IgD-negative memory B cell (primary cell): ENCODE results near the gene MAGT1. TPM values are rescaled to one million over a fixed set of nuclear protein-coding genes. Genes with fewer than 3 reads are reported as not detected.
"Not testable (repeated sequence)": the region's sequence is repeated elsewhere in the genome, so short reads cannot be mapped to it uniquely, and the experiment has no call there.

ENCODE experiments used
- H3K27ac Mint-ChIP-seq, 3 donors: one replicate each; pipeline ENCODE4 v1.8.0; 2020 to 2022; ENCODE audit warnings: mild to moderate bottlenecking in 3 of 3, mixed read lengths in 3 of 3, moderate library complexity in 1 of 3
- H3K27me3 Mint-ChIP-seq: one replicate; pipeline ENCODE4 v1.8.0; 2021; ENCODE audit warnings: mixed read lengths
- H3K36me3 Mint-ChIP-seq: one replicate; pipeline ENCODE4 v1.8.0; 2020; ENCODE audit warnings: mild to moderate bottlenecking, mixed read lengths
- H3K4me1 Mint-ChIP-seq, 3 donors: one replicate each; pipeline ENCODE4 v1.8.0; 2020 to 2022; ENCODE audit warnings: mixed read lengths in 3 of 3, mild to moderate bottlenecking in 1 of 3
- H3K4me3 Mint-ChIP-seq, 4 donors: one replicate each; pipeline ENCODE4 v1.8.0; 2020 to 2022; ENCODE audit warnings: mild to moderate bottlenecking in 4 of 4, mixed read lengths in 4 of 4, moderate library complexity in 3 of 4
- H3K9me3 Mint-ChIP-seq, 3 donors: one replicate each; pipeline ENCODE4 v1.8.0; 2020 to 2021; ENCODE audit warnings: mixed read lengths in 3 of 3, mild to moderate bottlenecking in 1 of 3
- polyA plus RNA-seq: library from polyadenylated mRNA; unstranded; fragments of 300-500 nt; fragmentation: Illumina TruSeq; gene quantifications from one replicate; pipeline ENCODE4 v1.2.3, GENCODE V29; 2021

The MAGT1 gene
- 34.0 TPM for polyA plus RNA-seq

- Mint-ChIP-seq H3K36me3 (no peaks in the 10 kb centered on the region), H3K9me3 (peaks cover 0 to 2% (median 0%) of the 10 kb centered on the region in 3 donors), H3K4me1 (peaks cover 8 to 20% (median 14%) of the 10 kb centered on the region in 3 donors), H3K4me3 (peak within 1 kb of the TSS; percentile 92 to 99 (median 96)), H3K27me3 (no peaks in the 10 kb centered on the region), H3K27ac (peak within 1 kb of the TSS; percentile 97 to 99 (median 98))
Measured at GRCh38 chrX:77894921-77895886, at the start of gene MAGT1. Gene MAGT1 (minus strand): TSS chrX:77895435. CDS start chrX:77895410, 25 bp downstream.

GRCh38 chrX:77945031-77945430, 49.8 kb upstream of the MAGT1 start:
- H3K36me3 Mint-ChIP-seq, H3K4me3 Mint-ChIP-seq, H3K9me3 Mint-ChIP-seq, H3K27ac Mint-ChIP-seq, H3K4me1 Mint-ChIP-seq, H3K27me3 Mint-ChIP-seq: not testable (repeated sequence)

GRCh38 chrX:77938083-77938680, 42.9 kb upstream of the MAGT1 start:
- Mint-ChIP-seq H3K27ac (no peak overlapping the region), H3K4me3 (no peak overlapping the region), H3K36me3 (no peaks in the 10 kb centered on the region)

DNA sequence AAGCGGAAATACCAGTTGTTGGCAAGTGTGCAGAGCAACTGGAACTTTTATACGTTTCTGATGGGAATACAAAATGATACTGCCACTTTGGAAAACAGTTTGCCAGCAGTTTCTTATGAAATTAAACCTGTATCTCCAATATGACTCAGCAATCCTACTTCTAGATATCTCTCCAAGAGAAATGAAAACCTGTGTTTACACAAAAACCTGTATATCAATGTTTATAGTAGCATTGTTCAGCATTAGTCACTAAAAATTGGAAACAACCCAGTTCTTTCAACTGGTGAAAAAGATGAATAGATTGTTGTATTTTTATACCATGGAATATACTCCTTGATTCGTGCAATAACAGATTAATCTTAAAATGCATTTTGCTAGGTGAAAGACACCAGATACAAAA, 42.1 kb upstream of the MAGT1 start:
- Mint-ChIP-seq H3K36me3 (no peaks in the 10 kb centered on the region), H3K27ac (no peak overlapping the region), H3K27me3 (no peaks in the 10 kb centered on the region), H3K9me3 (no peaks in the 10 kb centered on the region), H3K4me1 (peaks cover 0 to 3% (median 1%) of the 10 kb centered on the region in 3 donors), H3K4me3 (no peak overlapping the region)

More at GRCh38 chrX:77938083-77938680, 42.9 kb upstream of the MAGT1 start:
- H3K4me1 Mint-ChIP-seq = peaks cover 3 to 5% (median 4%) of the 10 kb centered on the region in 3 donors
- no peaks in the 10 kb centered on the region for H3K9me3 Mint-ChIP-seq
- no peaks in the 10 kb centered on the region for H3K27me3 Mint-ChIP-seq

DNA sequence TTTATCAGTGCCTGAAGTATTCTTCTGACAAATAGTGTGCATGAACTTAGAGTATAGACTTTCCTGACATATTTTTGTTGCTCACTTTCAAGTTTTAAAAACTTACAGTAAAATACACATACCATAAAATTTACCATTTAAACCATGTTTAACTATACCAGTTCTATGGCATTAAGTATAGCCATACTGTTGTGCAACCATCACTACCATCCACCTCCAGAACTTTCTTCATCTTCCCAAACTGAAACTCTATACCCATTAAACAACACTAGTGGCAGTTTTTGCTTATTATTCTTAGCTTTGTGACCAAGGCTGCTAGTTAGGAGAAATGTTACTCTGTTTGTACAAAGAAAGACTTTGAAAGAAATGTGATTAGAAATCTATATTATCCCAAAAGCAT, 41.1 kb upstream of the MAGT1 start:
- no peaks in the 10 kb centered on the region for H3K9me3 Mint-ChIP-seq
- H3K27ac Mint-ChIP-seq = no peak overlapping the region
- H3K4me3 Mint-ChIP-seq = no peak overlapping the region
- no peaks in the 10 kb centered on the region for H3K4me1 Mint-ChIP-seq
- H3K36me3 Mint-ChIP-seq = no peaks in the 10 kb centered on the region
- no peaks in the 10 kb centered on the region for H3K27me3 Mint-ChIP-seq

- Mint-ChIP-seq H3K36me3 (no peaks in the 10 kb centered on the region), H3K4me1 (no peaks in the 10 kb centered on the region), H3K9me3 (no peaks in the 10 kb centered on the region), H3K27me3 (no peaks in the 10 kb centered on the region), H3K4me3 (no peak overlapping the region), H3K27ac (no peak overlapping the region)
Measured at GRCh38 chrX:77935886-77936285, 40.7 kb upstream of the MAGT1 start.

DNA sequence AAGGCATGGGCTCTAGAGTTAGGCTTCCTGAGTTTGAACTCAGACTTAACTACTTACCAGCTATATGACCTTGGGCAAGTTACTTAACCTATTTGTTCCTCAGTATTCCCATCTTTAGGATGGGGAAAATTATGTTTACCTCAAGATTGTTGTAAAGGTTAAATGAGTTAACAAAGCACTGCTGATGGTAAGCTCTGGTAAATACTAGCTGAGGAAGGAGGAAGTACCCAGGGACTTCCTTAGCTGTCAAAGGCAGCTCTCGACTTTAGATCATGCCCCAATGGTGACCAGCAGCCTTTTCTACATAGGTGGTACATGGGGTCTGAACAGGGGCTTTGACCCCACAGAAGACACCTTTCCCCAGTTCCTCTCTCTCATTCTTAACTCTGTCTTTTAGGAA, 35.3 kb upstream of the MAGT1 start:
- Mint-ChIP-seq H3K27ac (no peak overlapping the region), H3K4me1 (peaks cover 0 to 4% (median 0%) of the 10 kb centered on the region in 3 donors), H3K9me3 (no peaks in the 10 kb centered on the region), H3K27me3 (no peaks in the 10 kb centered on the region), H3K36me3 (peaks cover 1% of the 10 kb centered on the region), H3K4me3 (no peak overlapping the region)

GRCh38 chrX:77925764-77926163, 30.5 kb upstream of the MAGT1 start:
- H3K36me3 Mint-ChIP-seq = peaks cover 1% of the 10 kb centered on the region
- H3K4me1 Mint-ChIP-seq = peaks cover 3 to 4% (median 4%) of the 10 kb centered on the region in 3 donors
- no peak overlapping the region for H3K4me3 Mint-ChIP-seq
- no peaks in the 10 kb centered on the region for H3K9me3 Mint-ChIP-seq
- no peaks in the 10 kb centered on the region for H3K27me3 Mint-ChIP-seq
- H3K27ac Mint-ChIP-seq = no peak overlapping the region

- Mint-ChIP-seq H3K4me3 (no peak overlapping the region), H3K36me3 (peaks cover 1% of the 10 kb centered on the region), H3K27me3 (no peaks in the 10 kb centered on the region), H3K4me1 (peaks cover 4 to 7% (median 4%) of the 10 kb centered on the region in 3 donors), H3K27ac (no peak overlapping the region), H3K9me3 (peaks cover 0 to 2% (median 0%) of the 10 kb centered on the region in 3 donors)
Measured at GRCh38 chrX:77924320-77924859, 29.2 kb upstream of the MAGT1 start.

- Mint-ChIP-seq H3K27me3 (no peaks in the 10 kb centered on the region), H3K36me3 (peaks cover 1% of the 10 kb centered on the region), H3K9me3 (peaks cover 0 to 2% (median 0%) of the 10 kb centered on the region in 3 donors), H3K4me1 (peaks cover 4 to 11% (median 10%) of the 10 kb centered on the region in 3 donors), H3K27ac (peak overlapping the region in 2 of 3 donors; percentile 3 to 9), H3K4me3 (no peak overlapping the region)
Measured at GRCh38 chrX:77922787-77923186, 27.6 kb upstream of the MAGT1 start.

DNA sequence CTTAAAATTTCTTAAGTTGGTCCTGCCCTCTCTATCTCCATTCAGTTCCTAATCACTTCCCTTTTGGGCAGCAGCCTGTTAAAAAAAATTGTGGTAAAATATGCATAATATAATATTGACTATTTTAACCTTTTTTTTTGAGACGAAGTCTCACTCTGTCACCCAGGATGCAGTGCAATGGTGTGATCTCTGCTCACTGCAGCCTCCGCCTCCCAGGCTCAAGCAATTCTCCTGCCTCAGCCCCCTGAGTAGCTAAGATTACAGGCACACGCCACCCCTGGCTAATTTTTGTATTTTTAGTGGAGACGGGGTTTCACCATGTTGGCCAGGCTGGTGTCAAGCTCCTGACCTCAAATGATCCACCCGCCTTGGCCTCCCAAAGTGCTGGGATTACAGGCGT, 24.1 kb upstream of the MAGT1 start:
- not testable (repeated sequence) for H3K27me3 Mint-ChIP-seq, H3K36me3 Mint-ChIP-seq, H3K9me3 Mint-ChIP-seq, H3K4me3 Mint-ChIP-seq
- Mint-ChIP-seq H3K4me1 (peaks cover 7 to 21% (median 9%) of the 10 kb centered on the region in 3 donors), H3K27ac (peak overlapping the region in 1 of 3 donors; percentile 14)

DNA sequence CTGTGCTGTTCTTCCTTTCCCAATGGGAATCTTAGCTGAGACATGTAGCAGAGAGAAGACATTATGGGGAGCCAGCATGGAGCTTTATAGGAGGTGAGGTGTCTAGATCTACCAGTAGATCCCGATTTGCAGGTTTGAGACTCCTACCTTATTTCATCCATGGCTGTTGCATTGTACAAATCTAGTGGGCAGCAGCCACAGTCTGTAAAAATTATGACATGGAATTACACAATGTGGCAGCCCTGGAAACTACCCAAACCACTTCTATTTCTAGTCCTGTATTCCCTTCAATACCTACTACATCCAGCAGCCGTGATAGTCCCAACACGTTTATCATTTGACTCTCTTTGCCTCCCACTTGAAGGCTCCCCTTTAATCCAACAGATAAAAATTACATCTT, 23.3 kb upstream of the MAGT1 start:
- no peak overlapping the region for H3K27ac Mint-ChIP-seq

DNA sequence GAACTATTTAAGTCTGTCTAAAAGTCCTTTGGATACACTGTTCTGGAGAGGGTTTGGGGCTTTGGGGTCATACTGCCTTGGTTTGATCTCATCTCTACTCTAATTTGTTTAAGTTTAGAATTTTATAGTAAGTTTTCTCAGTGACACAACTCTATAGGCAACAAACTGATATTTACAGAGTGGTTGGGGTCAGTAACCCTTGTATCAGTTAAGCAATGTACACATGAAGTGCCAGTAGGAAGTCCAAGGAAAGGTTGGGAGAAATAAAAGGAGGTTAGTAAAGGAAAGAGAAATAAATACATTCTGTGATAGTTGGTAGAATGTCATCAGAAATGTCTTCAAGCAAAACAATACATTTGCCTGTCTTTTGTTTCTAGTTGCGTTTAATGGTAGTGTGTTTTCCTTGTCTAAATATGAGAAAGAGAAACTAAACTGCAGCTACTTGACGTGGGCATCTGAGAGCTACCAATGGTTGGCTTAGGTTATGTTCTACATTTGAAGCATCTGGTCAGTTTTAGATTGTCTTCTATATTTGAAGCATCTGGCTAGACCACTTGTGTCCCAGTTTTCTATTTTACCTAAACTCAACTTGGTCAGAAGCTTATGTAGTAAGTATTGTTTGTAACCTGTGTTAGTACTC, 22.2 kb upstream of the MAGT1 start:
- no peaks in the 10 kb centered on the region for H3K27me3 Mint-ChIP-seq
- peaks cover 9 to 25% (median 12%) of the 10 kb centered on the region in 3 donors for H3K4me1 Mint-ChIP-seq

More for the DNA sequence above, 23.3 kb upstream of the MAGT1 start:
- Mint-ChIP-seq H3K9me3 (peaks cover 0 to 2% (median 0%) of the 10 kb centered on the region in 3 donors), H3K4me1 (peaks cover 8 to 21% (median 9%) of the 10 kb centered on the region in 3 donors), H3K4me3 (peak overlapping the region in 1 of 4 donors; percentile 6), H3K27me3 (no peaks in the 10 kb centered on the region), H3K36me3 (no peaks in the 10 kb centered on the region)

GRCh38 chrX:77910108-77910840, 15.0 kb upstream of the MAGT1 start, which contains the start of gene ATP7A:
Gene ATP7A (plus strand): TSS chrX:77910693. CDS start chrX:77971642, 60,949 bp downstream.
- no peaks in the 10 kb centered on the region for H3K9me3 Mint-ChIP-seq
- H3K27me3 Mint-ChIP-seq = no peaks in the 10 kb centered on the region
- H3K36me3 Mint-ChIP-seq = no peaks in the 10 kb centered on the region
- H3K27ac Mint-ChIP-seq = peak within 1 kb of the TSS; percentile 54 to 96 (median 92)
- peaks cover 5 to 13% (median 9%) of the 10 kb centered on the region in 3 donors for H3K4me1 Mint-ChIP-seq
- H3K4me3 Mint-ChIP-seq = peak within 1 kb of the TSS; percentile 83 to 99 (median 96)

More for the DNA sequence above, 22.2 kb upstream of the MAGT1 start:
- peak overlapping the region in 1 of 4 donors; percentile 19 for H3K4me3 Mint-ChIP-seq
- H3K36me3 Mint-ChIP-seq = no peaks in the 10 kb centered on the region
- peaks cover 0 to 2% (median 0%) of the 10 kb centered on the region in 3 donors for H3K9me3 Mint-ChIP-seq
- no peak overlapping the region for H3K27ac Mint-ChIP-seq
